ENCODE measurements around the gene SLC30A4. TPM values are rescaled to one million over a fixed set of nuclear protein-coding genes. Genes with fewer than 3 reads are reported as not detected.

The SLC30A4 gene
- total and polyA plus RNA-seq, 2 experiments from 2014 or later: not detected

DNA sequence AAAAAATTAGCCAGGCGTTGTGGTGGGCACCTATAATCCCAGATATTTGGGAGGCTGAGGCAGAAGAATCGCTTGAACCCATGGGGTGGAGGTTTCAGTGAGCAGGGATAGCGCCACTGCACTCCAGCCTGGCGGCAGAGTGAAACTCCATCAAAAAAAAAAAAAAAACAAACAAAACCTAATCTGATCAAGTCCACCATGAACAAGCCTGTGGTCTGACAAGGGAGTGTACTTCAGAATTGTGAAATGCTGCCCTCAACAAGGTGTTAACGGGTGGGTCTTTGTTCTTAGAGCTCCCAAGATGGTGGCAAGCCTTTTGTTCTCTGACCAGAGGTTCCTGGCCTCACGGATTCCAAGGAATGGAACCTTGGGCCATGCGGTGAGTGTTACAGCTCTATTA is 24.2 kb upstream of the SLC30A4 start:
- H3K79me2 ChIP-seq (replicated peaks; ENCODE audit: insufficient read depth): no peaks in the 10 kb centered on the region
- Mint-ChIP-seq H3K9me3 (no peaks in the 10 kb centered on the region), H3K27ac (no peak overlapping the region), H3K4me3 (no peak overlapping the region), H3K36me3 (ENCODE audit: low read depth) (no peaks in the 10 kb centered on the region), H3K27me3 (ENCODE audit: insufficient read depth, low read depth, poor library complexity) (peaks cover 2% of the 10 kb centered on the region), H3K4me1 (peaks cover 3% of the 10 kb centered on the region)
- H4K20me1 ChIP-seq (replicated peaks; ENCODE audit: insufficient read depth): no peaks in the 10 kb centered on the region
- TF ChIP-seq EZH2 (IDR thresholded peaks at IDR 0.05; ENCODE audit: low read depth, unreplicated experiment): no peak
- H3K27me3 ChIP-seq (ENCODE audit: insufficient read depth): no peaks in the 10 kb centered on the region
- H3K4me3 ChIP-seq: no peak overlapping the region
- no peak overlapping the region for H3K27ac ChIP-seq (ENCODE audit: low read depth)
- ATAC-seq (no peak), DNase-seq (ENCODE audit: low spot score) (no peak)
- no peak overlapping the region for H3K4me2 ChIP-seq
- no peaks in the 10 kb centered on the region for H3K9me2 ChIP-seq (ENCODE audit: insufficient read depth)
- no peaks in the 10 kb centered on the region for H3K36me3 ChIP-seq (ENCODE audit: insufficient read depth)
- no peaks in the 10 kb centered on the region for H3F3A ChIP-seq (replicated peaks; ENCODE audit: low read depth)
- 0 out of 2 replicates have a peak, but pooled peaks cover 3% of the 10 kb centered on the region for H3K4me1 ChIP-seq (ENCODE audit: insufficient read depth)
- 0 out of 2 replicates have a peak overlapping the region, but pooled peaks have one; percentile 73 for H2AFZ ChIP-seq

GRCh38 chr15:45544266-45545023 is 21.9 kb upstream of the SLC30A4 start:
- no peaks in the 10 kb centered on the region for H3K36me3 Mint-ChIP-seq (ENCODE audit: low read depth)
- H3K27ac Mint-ChIP-seq: no peak overlapping the region
- H3K4me3 Mint-ChIP-seq: no peak overlapping the region
- H3K4me1 ChIP-seq (ENCODE audit: insufficient read depth): 0 out of 2 replicates have a peak, but pooled peaks cover 3% of the 10 kb centered on the region
- H3K27me3 Mint-ChIP-seq (ENCODE audit: insufficient read depth, low read depth, poor library complexity): peaks cover 2% of the 10 kb centered on the region
- no peak overlapping the region for H2AFZ ChIP-seq
- H3K9me2 ChIP-seq (ENCODE audit: insufficient read depth): no peaks in the 10 kb centered on the region
- no peaks in the 10 kb centered on the region for H3K9me3 Mint-ChIP-seq
- no peaks in the 10 kb centered on the region for H3K27me3 ChIP-seq (ENCODE audit: insufficient read depth)
- H3K36me3 ChIP-seq (ENCODE audit: insufficient read depth): no peaks in the 10 kb centered on the region
- ATAC-seq: no peak
- H3K4me3 ChIP-seq: no peak overlapping the region
- H4K20me1 ChIP-seq (replicated peaks; ENCODE audit: insufficient read depth): no peaks in the 10 kb centered on the region
- no peaks in the 10 kb centered on the region for H3K79me2 ChIP-seq (replicated peaks; ENCODE audit: insufficient read depth)
- TF ChIP-seq EZH2 (IDR thresholded peaks at IDR 0.05; ENCODE audit: low read depth, unreplicated experiment) (no peak), ZNF462 (CRISPR knock-in tag; IDR thresholded peaks at IDR 0.05) (no peak), NANOG (IDR thresholded peaks at IDR 0.05; ENCODE audit: borderline replicate concordance) (no peak)
- H3K4me1 Mint-ChIP-seq: peaks cover 3% of the 10 kb centered on the region
- no peak for DNase-seq (ENCODE audit: low spot score)
- no peaks in the 10 kb centered on the region for H3F3A ChIP-seq (replicated peaks; ENCODE audit: low read depth)
- no peak overlapping the region for H3K27ac ChIP-seq (ENCODE audit: low read depth)
- H3K4me2 ChIP-seq: no peak overlapping the region

All from GM23338 (cell line).